Spleen (tissue), 11 donors: ENCODE results near the gene SIAH1. TPM values are rescaled to one million over a fixed set of nuclear protein-coding genes. Genes with fewer than 3 reads are reported as not detected.
"Not testable (repeated sequence)": the region's sequence is repeated elsewhere in the genome, so short reads cannot be mapped to it uniquely, and the experiment has no call there.

Experiments used
- DNase-seq: peaks from one replicate; pipeline ENCODE4 v3.0.0-alpha.2; 2020
- H3K27ac ChIP-seq, 8 donors: fragments of 200-600 bp; sonication (generic) in 7 of 8; 1 replicate in 4 of 8; 2 replicates in 4 of 8; pipeline versions ENCODE4 v1.5.0 to v1.8.0; 2016 to 2021; ENCODE audit warnings: inconsistent platforms in 4 of 8, mild to moderate bottlenecking in 4 of 8, moderate library complexity in 1 of 8
- H3K27me3 ChIP-seq, 7 donors: fragments of 200-600 bp; sonication (generic) in 6 of 7; replicated peaks in 1 of 7; 1 replicate in 4 of 7; 2 replicates in 3 of 7; pipeline versions ENCODE4 v1.5.0 to v1.8.0; 2016 to 2021; ENCODE audit warnings: inconsistent platforms in 3 of 7, mild to moderate bottlenecking in 1 of 7
- H3K36me3 ChIP-seq, 6 donors: fragments of 200-600 bp; sonication (generic) in 5 of 6; 1 replicate in 4 of 6; 2 replicates in 2 of 6; pipeline versions ENCODE4 v1.5.0 to v1.8.0; 2016 to 2021; ENCODE audit warnings: inconsistent platforms in 2 of 6
- H3K4me1 ChIP-seq, 6 donors: fragments of 200-600 bp; sonication (generic) in 5 of 6; 1 replicate in 3 of 6; 2 replicates in 3 of 6; pipeline versions ENCODE4 v1.5.0 to v1.8.0; 2016 to 2021; ENCODE audit warnings: inconsistent platforms in 3 of 6
- H3K4me3 ChIP-seq, 8 donors: fragments of 200-600 bp; sonication (generic) in 7 of 8; 1 replicate in 4 of 8; 2 replicates in 4 of 8; pipeline versions ENCODE4 v1.5.0 to v1.8.0; 2016 to 2021; ENCODE audit warnings: inconsistent platforms in 4 of 8, mild to moderate bottlenecking in 4 of 8, moderate library complexity in 2 of 8
- H3K9me3 ChIP-seq, 8 donors: fragments of 200-600 bp; sonication (generic) in 7 of 8; 1 replicate in 4 of 8; 2 replicates in 4 of 8; pipeline versions ENCODE4 v1.5.0 to v1.8.0; 2016 to 2021; ENCODE audit warnings: inconsistent platforms in 4 of 8
- POLR2A ChIP-seq, 3 donors: fragments of 450-650 bp; IDR thresholded peaks; one replicate each; pipeline ENCODE4 v1.5.1; 2017; ENCODE audit warnings: antibody characterized with exemption in 3 of 3, mild to moderate bottlenecking in 1 of 3
- POLR2AphosphoS5 ChIP-seq, 3 donors: sonication (generic); formaldehyde crosslinking; IDR thresholded peaks; one replicate each; pipeline ENCODE4 v1.5.1; 2017; ENCODE audit warnings: antibody characterized with exemption in 3 of 3
- WGBS, 5 donors: extraction: QIAGEN DNeasy Blood & Tissue Kit in 3 of 5; methylation state at CpG; one replicate each; pipeline versions ENCODE4 v1.1.5 to v1.1.7; 2013 to 2018; 5-methylcytosine and 5-hydroxymethylcytosine counted together
- intact Hi-C: fragments of 100-400 bp; cut with DNase I; formaldehyde crosslinking; loops from one replicate; pipeline ENCODE4 v1.15.0; 2023; ENCODE audit warnings: low total_unique reads
- polyA plus RNA-seq, 3 donors: library from polyadenylated mRNA; stranded (reverse); fragments of 200-250 nt; gene quantifications; one replicate each; pipeline ENCODE4 v1.2.1, GENCODE V29; 2013
- total RNA-seq, 7 donors: library from RNA; depleted of rRNA in 3 of 7; stranded (reverse); fragments of >200 nt in 3 of 7; fragmentation: NEBNext Ultra II Directional in 4 of 7; extraction: Animal tissue kit (Norgen Biotek cat#: 25700) in 4 of 7; gene quantifications; one replicate each; pipeline versions ENCODE4 v1.1.0 to v1.2.1, GENCODE V29; 2016 to 2021
- TF ChIP-seq, protein P1 (sequence below), 11 experiments: fragments of 200-600 bp in 7 of 11; fragments of 450-650 bp in 4 of 11; sonication (generic) in 4 of 11; IDR thresholded peaks in 8 of 11; conservative IDR thresholded peaks in 3 of 11; 1 replicate in 7 of 11; 2 replicates in 4 of 11; pipeline versions ENCODE4 v1.4.0 to v1.8.0; 2016 to 2021; ENCODE audit warnings: antibody characterized with exemption in 11 of 11, inconsistent platforms in 4 of 11, mild to moderate bottlenecking in 1 of 11
- donor health status: healthy with polysubstance abuse.
- donor health status: DM: no; HTN: no; CAD: no; lungs with moderate emphysema.
- donor health status: DM: no; HTN: no; CAD: no.
- donor health status: Bipolar disorder and iron deficiency.
- donor health status: healthy.
- donor health status: DM: no; HTN: no; CAD: no.
- donor health status: DM: yes; HTN: yes; CAD: no.

Gene SIAH1
- total and polyA plus RNA-seq, 10 donors, result 11.9 to 32.6 (median 25.5) TPM

DNA sequence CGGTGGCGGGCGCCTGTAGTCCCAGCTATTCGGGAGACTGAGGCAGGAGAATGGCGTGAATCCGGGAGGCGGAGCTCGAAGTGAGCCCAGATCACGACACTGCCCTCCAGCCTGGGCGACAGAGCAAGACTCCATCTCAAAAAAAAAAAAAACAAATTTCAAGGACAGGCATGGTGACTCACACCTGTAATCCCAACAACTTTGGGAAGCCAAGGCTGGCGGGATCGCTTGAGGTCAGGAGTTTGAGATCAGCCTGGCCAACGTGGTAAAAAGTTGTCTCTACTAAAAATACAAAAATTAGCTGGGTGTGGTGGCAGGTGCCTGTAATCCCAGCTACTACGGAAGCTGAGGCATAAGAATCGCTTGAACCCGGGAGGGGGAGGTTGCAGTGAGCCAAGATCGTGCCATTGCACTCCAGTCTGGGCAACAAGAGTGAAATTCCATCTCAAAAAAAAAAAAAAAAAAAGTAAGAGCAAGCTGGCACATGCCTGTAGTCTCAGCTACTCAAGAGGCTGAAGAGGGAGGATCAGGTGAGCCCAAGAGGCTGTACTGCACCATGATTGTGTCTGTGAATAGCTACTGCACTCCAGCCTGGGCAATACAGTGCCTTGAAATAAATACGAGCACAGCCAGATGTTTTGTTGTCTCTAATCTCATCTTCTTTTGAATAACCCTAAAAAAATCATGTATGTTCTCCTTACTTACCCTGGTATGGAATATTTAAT lies 14.4 kb downstream of the SIAH1 start:
- H3K27me3 ChIP-seq, H3K9me3 ChIP-seq, H3K36me3 ChIP-seq, intact Hi-C loops, H3K4me3 ChIP-seq, DNase-seq, H3K27ac ChIP-seq: not testable (repeated sequence)
- H3K4me1 ChIP-seq, result peaks cover 18 to 96% (median 54%) of the 10 kb centered on the region in 6 donors
- 92 to 97% (median 95%) methylated on average over 18 of the region's 18 CpGs for WGBS, 5 donors
- TF ChIP-seq POLR2AphosphoS5 (IDR thresholded peaks at IDR 0.05), result peak in 1 of 3 donors; percentile 10

DNA sequence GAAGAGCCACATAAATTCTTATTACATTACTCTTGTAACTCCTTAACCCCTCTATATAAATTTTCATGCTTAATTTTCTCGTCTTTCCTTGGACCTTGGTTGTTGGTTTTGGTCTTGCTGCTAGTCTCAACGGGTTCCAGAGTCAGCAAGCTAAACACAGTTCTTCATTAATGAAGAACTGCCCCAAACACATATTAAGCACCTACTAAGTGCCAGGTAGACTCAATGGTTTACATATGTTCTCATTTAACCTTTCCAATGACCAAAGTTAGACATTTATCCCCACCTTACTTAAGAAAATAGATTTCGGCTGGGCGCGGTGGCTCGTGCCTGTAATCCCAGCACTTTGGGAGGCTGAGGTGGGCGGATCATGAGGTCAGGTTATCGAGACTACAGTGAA lies 15.0 kb downstream of the SIAH1 start:
- no peak overlapping the region for H3K27ac ChIP-seq
- no peak for DNase-seq
- peaks cover 18 to 96% (median 55%) of the 10 kb centered on the region in 6 donors for H3K4me1 ChIP-seq
- WGBS, 5 donors, result 91 to 98% (median 96%) methylated on average over 8 of the region's 8 CpGs
- no peaks in the 10 kb centered on the region for H3K36me3 ChIP-seq
- H3K4me3 ChIP-seq, result no peak overlapping the region
- no peaks in the 10 kb centered on the region for H3K9me3 ChIP-seq
- no peaks in the 10 kb centered on the region for H3K27me3 ChIP-seq
- intact Hi-C loops, result no loop called here
- TF ChIP-seq POLR2A (IDR thresholded peaks at IDR 0.05) (no peak), POLR2AphosphoS5 (IDR thresholded peaks at IDR 0.05) (no peak)

DNA sequence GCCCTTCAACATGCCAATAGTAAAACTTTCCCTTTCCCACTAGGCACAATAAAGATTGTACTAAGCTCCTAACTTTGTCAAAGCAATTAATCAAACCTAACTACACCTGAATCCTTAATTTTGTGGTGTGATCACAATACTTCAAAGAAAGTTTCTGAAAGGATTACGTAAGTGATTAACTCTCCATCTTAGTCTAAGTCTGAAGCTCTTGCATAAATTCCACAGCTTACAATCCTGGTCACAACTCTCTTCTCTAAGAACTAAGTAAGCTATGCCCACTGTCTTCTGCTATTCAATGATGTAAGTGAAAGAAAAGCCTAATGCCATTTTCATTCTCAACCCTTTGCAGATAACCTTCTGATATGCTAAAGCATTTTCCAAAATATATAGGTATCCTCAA lies 15.4 kb downstream of the SIAH1 start:
- no peak for DNase-seq
- Histone ChIP-seq H3K27ac (no peak overlapping the region), H3K36me3 (no peaks in the 10 kb centered on the region), H3K4me3 (no peak overlapping the region), H3K27me3 (no peaks in the 10 kb centered on the region), H3K9me3 (no peaks in the 10 kb centered on the region), H3K4me1 (peaks cover 18 to 96% (median 55%) of the 10 kb centered on the region in 6 donors)
- intact Hi-C loops, result loop anchor here (5.0 kb wide), 1 partner anchor 243 kb away; the partner anchor contains the start of gene N4BP1
- TF ChIP-seq, protein P1, sequence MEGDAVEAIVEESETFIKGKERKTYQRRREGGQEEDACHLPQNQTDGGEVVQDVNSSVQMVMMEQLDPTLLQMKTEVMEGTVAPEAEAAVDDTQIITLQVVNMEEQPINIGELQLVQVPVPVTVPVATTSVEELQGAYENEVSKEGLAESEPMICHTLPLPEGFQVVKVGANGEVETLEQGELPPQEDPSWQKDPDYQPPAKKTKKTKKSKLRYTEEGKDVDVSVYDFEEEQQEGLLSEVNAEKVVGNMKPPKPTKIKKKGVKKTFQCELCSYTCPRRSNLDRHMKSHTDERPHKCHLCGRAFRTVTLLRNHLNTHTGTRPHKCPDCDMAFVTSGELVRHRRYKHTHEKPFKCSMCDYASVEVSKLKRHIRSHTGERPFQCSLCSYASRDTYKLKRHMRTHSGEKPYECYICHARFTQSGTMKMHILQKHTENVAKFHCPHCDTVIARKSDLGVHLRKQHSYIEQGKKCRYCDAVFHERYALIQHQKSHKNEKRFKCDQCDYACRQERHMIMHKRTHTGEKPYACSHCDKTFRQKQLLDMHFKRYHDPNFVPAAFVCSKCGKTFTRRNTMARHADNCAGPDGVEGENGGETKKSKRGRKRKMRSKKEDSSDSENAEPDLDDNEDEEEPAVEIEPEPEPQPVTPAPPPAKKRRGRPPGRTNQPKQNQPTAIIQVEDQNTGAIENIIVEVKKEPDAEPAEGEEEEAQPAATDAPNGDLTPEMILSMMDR (IDR thresholded peaks at IDR 0.05 in 8 of 11, conservative IDR thresholded peaks at IDR 0.05 in 3 of 11), result no peak
- TF ChIP-seq POLR2AphosphoS5 (IDR thresholded peaks at IDR 0.05) (no peak), POLR2A (IDR thresholded peaks at IDR 0.05) (no peak)
- 83 to 89% (median 86%) methylated on average over 1 of the region's 1 CpG for WGBS, 5 donors

DNA sequence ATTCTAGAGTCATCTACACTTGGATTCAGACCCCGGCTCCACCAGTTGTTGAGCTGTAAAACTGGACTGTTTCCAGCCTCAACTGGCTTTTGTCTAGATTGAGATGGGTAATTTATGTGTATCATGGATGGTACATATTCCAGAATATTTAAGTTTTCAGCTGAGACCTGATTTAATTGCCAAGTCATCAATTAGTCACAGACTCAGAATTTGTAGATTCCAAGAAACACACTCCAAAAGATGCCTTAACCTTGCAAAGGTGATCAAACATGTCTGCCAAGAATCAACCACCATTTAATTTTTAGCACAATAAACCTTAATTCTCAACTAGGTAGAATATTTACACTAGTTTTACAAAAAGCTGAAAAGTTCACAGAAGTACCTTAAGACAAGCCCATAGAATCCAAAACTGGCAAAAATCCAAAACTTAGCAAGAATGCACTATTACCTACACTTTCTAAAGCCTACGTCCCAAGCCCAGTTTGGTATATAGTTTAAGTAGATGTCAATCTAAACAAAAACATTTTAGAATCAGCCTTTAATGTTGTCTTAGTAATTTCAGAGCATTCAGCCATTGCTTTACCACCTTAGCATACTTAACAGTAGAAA lies 17.7 kb downstream of the SIAH1 start:
- H3K9me3 ChIP-seq, result no peaks in the 10 kb centered on the region
- H3K4me3 ChIP-seq, result no peak overlapping the region
- intact Hi-C loops, result loop anchor here (5.0 kb wide), 1 partner anchor 245 kb away; the partner anchor contains the start of gene N4BP1
- TF ChIP-seq, protein P1 (IDR thresholded peaks at IDR 0.05 in 8 of 11, conservative IDR thresholded peaks at IDR 0.05 in 3 of 11), result no peak
- TF ChIP-seq POLR2A (IDR thresholded peaks at IDR 0.05), result no peak
- TF ChIP-seq POLR2AphosphoS5 (IDR thresholded peaks at IDR 0.05), result no peak
- no peaks in the 10 kb centered on the region for H3K27me3 ChIP-seq
- 60 to 93% (median 87%) methylated on average over 2 of the region's 2 CpGs for WGBS, 5 donors
- H3K36me3 ChIP-seq, result peaks cover 0 to 4% (median 0%) of the 10 kb centered on the region in 6 donors
- H3K27ac ChIP-seq, result peak overlapping the region in 2 of 8 donors; percentile 89 to 91
- no peak for DNase-seq
- H3K4me1 ChIP-seq, result peaks cover 18 to 82% (median 42%) of the 10 kb centered on the region in 6 donors
